ENCODE data around the gene SERINC3.

Gene SERINC3

DNA sequence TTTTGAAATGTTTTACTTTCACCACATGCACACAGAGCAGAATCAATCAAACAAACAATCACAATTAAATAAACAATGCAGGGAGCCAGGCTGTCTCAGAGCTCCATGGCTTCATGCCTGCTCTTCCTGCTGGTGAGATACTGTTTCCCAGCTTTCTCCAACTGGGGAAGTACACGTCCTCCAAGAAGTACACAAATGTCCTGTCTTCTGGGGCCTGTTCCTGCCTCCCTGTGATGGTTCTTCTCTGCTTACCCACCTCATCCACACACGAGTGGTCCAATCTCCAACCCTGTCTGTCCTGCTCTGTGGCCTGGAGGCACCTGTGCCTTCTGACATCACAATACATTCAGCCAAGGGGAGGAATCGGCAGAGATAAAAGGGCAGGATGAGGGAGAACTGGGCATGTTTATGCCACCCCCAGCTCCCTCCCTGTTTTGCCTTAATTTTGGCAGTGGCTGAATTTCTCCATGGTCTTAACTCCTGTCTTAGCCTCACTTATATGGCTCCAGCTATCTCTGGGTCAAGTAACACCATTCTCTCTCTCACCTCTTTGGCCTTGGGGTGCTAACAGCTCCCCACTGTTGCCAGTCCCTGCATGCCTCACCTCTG lies 71.5 kb downstream of the SERINC3 start:
- no peak overlapping the region for H3K4me3 ChIP-seq (ENCODE audit: low read depth, low read length)
- POLR2A ChIA-PET: interaction anchor here (0.6 kb wide), 1 partner anchor 10 kb away, joined by 3 read pairs; no protein-coding TSS in a partner anchor
- TF ChIP-seq, protein P1, sequence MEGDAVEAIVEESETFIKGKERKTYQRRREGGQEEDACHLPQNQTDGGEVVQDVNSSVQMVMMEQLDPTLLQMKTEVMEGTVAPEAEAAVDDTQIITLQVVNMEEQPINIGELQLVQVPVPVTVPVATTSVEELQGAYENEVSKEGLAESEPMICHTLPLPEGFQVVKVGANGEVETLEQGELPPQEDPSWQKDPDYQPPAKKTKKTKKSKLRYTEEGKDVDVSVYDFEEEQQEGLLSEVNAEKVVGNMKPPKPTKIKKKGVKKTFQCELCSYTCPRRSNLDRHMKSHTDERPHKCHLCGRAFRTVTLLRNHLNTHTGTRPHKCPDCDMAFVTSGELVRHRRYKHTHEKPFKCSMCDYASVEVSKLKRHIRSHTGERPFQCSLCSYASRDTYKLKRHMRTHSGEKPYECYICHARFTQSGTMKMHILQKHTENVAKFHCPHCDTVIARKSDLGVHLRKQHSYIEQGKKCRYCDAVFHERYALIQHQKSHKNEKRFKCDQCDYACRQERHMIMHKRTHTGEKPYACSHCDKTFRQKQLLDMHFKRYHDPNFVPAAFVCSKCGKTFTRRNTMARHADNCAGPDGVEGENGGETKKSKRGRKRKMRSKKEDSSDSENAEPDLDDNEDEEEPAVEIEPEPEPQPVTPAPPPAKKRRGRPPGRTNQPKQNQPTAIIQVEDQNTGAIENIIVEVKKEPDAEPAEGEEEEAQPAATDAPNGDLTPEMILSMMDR (IDR thresholded peaks at IDR 0.05; ENCODE audit: insufficient read depth, low read length, missing control alignments): no peak
- DNase-seq (ENCODE audit: low read depth, low spot score): no peak
- CTCF ChIA-PET: interaction anchor here (0.9 to 2.3 kb wide), 8 partner anchors 9 to 66 kb away, joined by 3 to 7 read pairs (median 4); no protein-coding TSS in a partner anchor

DNA sequence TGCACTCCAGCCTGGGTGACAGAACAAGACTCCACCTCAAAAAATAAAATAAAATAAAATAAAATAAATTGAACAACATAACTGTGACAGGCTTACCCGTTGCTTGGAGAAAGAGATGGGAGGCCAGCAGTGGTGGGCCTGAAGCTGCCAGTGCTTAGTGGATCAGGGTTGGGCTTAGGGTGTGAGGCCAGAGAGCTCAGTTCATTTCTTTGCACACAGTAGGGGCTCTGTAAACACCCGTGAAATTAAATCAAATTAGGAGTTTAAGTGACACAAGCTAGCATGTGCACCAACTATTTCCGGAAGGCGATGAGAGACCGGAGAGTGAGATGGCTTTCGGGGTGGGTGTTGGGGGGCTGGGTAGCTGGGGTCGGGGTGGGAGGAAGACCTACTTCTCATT lies 72.0 kb downstream of the SERINC3 start:
- TF ChIP-seq, protein P1 (IDR thresholded peaks at IDR 0.05; ENCODE audit: insufficient read depth, low read length, missing control alignments): no peak
- CTCF ChIA-PET: interaction anchor here (0.9 to 2.3 kb wide), 7 partner anchors 10 to 65 kb away, joined by 3 to 7 read pairs (median 5); no protein-coding TSS in a partner anchor
- no peak overlapping the region for H3K4me3 ChIP-seq (ENCODE audit: low read depth, low read length)
- POLR2A ChIA-PET: no interaction called here
- no peak for DNase-seq (ENCODE audit: low read depth, low spot score)

GRCh38 chr20:44448753-44449546 lies 72.9 kb downstream of the SERINC3 start:
- no peak overlapping the region for H3K4me3 ChIP-seq (ENCODE audit: low read depth, low read length)
- CTCF ChIA-PET: interaction anchor here (1.6 to 2.3 kb wide), 2 partner anchors 11 to 12 kb away, joined by 5 to 7 read pairs; no protein-coding TSS in a partner anchor
- no peak for DNase-seq (ENCODE audit: low read depth, low spot score)
- POLR2A ChIA-PET: no interaction called here
- TF ChIP-seq, protein P1 (IDR thresholded peaks at IDR 0.05; ENCODE audit: insufficient read depth, low read length, missing control alignments): peak; percentile 1

DNA sequence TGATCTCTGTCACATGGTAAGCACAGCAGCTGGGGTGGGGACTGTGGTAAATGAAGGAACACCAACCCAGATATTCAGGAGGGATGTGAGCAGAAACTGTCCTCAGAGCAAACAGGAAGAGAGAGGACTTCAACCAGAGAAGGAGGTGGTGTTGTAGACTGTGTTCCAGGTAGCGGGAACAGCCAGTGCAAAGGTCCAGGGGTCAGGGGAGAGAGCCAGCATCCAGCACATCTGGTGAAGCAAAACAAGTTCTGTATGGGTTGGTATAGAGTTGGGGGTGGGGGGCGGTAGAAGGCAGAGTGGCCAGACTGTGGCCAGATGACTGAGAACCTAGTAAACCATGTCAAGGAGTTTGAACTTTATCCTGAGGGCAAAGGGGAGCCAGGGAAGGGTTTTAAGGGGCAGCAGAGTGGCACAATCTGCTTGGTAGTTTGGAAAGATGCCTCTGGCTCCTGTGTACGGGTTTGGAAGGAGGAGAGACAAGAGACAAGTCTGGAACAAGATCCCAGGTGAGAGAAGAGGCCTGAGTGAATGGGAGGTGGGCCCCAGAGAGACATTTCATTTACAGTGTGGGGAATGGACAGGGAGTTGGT lies 73.9 kb downstream of the SERINC3 start:
- TF ChIP-seq, protein P1 (IDR thresholded peaks at IDR 0.05; ENCODE audit: insufficient read depth, low read length, missing control alignments): no peak
- POLR2A ChIA-PET: no interaction called here
- DNase-seq (ENCODE audit: low read depth, low spot score): no peak
- H3K4me3 ChIP-seq (ENCODE audit: low read depth, low read length): no peak overlapping the region
- CTCF ChIA-PET: interaction anchor here (0.8 to 1.2 kb wide), 2 partner anchors 14 to 63 kb away, joined by 3 to 4 read pairs; no protein-coding TSS in a partner anchor
